NT2/D1 (cell line): ENCODE data around the gene EFNB1.

ENCODE experiments used
- SUZ12 ChIP-seq: IDR thresholded peaks from 2 replicates; pipeline ENCODE4 v1.6.1; 2011; ENCODE audit not compliant: insufficient read length, insufficient read depth; ENCODE audit errors: extremely low read depth
- YY1 ChIP-seq: IDR thresholded peaks from 2 replicates; pipeline ENCODE4 v1.6.1; 2011; ENCODE audit not compliant: insufficient read length, insufficient read depth
- ZNF274 ChIP-seq: IDR thresholded peaks from 2 replicates; pipeline ENCODE4 v1.6.1; 2011; ENCODE audit warnings: mild to moderate bottlenecking, low read depth, low read length

GRCh38 chrX:68807818-68808217 is 21.0 kb upstream of the EFNB1 start:
- TF ChIP-seq YY1 (no peak), ZNF274 (no peak), SUZ12 (no peak)
